Subcutaneous abdominal adipose tissue (tissue), 5 donors: ENCODE measurements around the gene NCKAP5.

Experiments used
- H3K27ac ChIP-seq: one replicate; pipeline ENCODE4 v1.7.0; 2013; ENCODE audit warnings: low read depth, mild to moderate bottlenecking, inconsistent platforms, low read length, moderate library complexity
- H3K27me3 ChIP-seq, 5 donors: one replicate each; pipeline ENCODE4 v1.7.0; 2013; ENCODE audit warnings: low read length in 5 of 5, inconsistent platforms in 1 of 5; ENCODE audit not compliant: control insufficient read depth in 5 of 5, insufficient read depth in 4 of 5
- H3K36me3 ChIP-seq, 5 donors: one replicate each; pipeline ENCODE4 v1.7.0; 2013; ENCODE audit warnings: low read length in 5 of 5; ENCODE audit not compliant: control insufficient read depth in 5 of 5, insufficient read depth in 5 of 5
- H3K4me1 ChIP-seq, 5 donors: one replicate each; pipeline ENCODE4 v1.7.0; 2013; ENCODE audit warnings: low read length in 5 of 5, mild to moderate bottlenecking in 3 of 5, moderate library complexity in 1 of 5; ENCODE audit not compliant: control insufficient read depth in 5 of 5, insufficient read depth in 5 of 5
- H3K4me3 ChIP-seq, 5 donors: one replicate each; pipeline ENCODE4 v1.7.0; 2013; ENCODE audit warnings: low read length in 5 of 5, low read depth in 1 of 5
- H3K9ac ChIP-seq, 5 donors: one replicate each; pipeline ENCODE4 v1.7.0; 2013; ENCODE audit warnings: low read length in 5 of 5, mild to moderate bottlenecking in 4 of 5, moderate library complexity in 3 of 5
- H3K9me3 ChIP-seq, 5 donors: one replicate each; pipeline ENCODE4 v1.7.0; 2013; ENCODE audit warnings: low read length in 5 of 5; ENCODE audit not compliant: control insufficient read depth in 5 of 5
- donor health status: healthy.
- donor health status: healthy.
- donor health status: healthy.
- donor health status: healthy.
- donor health status: healthy.

NCKAP5 gene

DNA sequence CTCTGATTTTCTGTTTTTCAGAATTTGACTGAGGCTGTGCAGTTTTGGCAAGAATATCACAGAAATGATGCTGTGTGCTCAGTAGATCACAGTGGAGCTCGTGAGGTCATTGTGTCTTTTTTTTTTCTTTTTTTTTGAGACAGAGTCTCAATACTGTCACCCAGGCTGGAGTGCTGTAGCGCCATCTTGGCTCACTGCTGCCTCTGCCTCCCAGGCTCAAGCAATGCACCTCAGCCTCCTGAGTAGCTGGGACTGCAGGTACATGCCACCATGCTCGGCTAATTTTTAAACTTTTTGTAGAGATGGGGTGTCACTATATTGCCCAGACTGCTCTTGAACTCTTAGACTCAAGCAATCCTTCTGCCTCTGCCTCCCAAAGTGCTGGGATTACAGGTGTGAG is 203.6 kb downstream of the NCKAP5 start:
- Histone ChIP-seq H3K36me3 (no peaks in the 10 kb centered on the region), H3K9ac (no peak overlapping the region), H3K27ac (no peak overlapping the region), H3K9me3 (no peaks in the 10 kb centered on the region), H3K4me1 (peaks cover 0 to 4% (median 0%) of the 10 kb centered on the region in 5 donors), H3K27me3 (no peaks in the 10 kb centered on the region), H3K4me3 (no peak overlapping the region)

DNA sequence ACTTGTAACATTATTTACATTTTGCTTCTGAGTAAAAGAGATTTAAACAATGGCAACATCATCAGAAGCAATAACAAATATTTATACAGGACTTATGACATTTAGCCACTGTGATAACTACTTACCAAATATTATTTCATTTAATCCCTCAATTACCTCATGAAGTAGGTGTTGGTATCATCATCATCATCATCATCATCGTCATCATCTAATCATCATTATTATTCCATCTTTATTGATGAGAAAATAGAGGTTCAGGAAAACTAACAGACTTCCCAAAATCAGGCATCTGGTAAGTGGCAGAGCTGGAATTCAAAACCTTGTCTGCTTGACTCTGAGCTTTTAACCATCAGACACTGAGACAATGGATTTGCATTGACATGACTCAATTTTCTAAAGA is 204.4 kb downstream of the NCKAP5 start:
- H3K4me1 ChIP-seq: peaks cover 0 to 4% (median 0%) of the 10 kb centered on the region in 5 donors
- H3K36me3 ChIP-seq: no peaks in the 10 kb centered on the region
- H3K27me3 ChIP-seq: no peaks in the 10 kb centered on the region
- H3K9me3 ChIP-seq: no peaks in the 10 kb centered on the region
- H3K4me3 ChIP-seq: no peak overlapping the region
- no peak overlapping the region for H3K9ac ChIP-seq
- H3K27ac ChIP-seq: no peak overlapping the region

DNA sequence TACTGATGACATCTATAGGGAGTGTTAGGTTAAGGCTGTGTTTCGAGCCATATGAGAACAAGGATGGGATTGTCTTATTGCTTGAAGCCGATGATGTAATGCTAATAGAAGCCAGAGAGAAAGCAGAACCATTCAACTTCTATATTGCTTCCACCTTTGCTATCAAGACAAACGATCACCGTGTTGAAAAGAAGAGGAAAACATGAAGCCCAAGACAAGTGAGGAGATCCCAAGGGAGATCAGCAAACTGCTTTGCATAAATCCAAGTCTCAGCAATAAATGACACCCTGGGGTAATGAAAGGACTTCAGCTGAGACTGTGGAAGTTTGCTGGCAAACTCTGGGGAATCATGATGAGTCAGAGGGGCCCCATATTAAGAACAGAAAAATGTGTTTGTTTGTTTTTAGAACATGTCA is 206.2 kb downstream of the NCKAP5 start:
- no peak overlapping the region for H3K4me3 ChIP-seq
- H3K27ac ChIP-seq: no peak overlapping the region
- peaks cover 0 to 4% (median 0%) of the 10 kb centered on the region in 5 donors for H3K4me1 ChIP-seq
- no peak overlapping the region for H3K9ac ChIP-seq
- H3K27me3 ChIP-seq: no peaks in the 10 kb centered on the region
- H3K36me3 ChIP-seq: no peaks in the 10 kb centered on the region
- H3K9me3 ChIP-seq: no peaks in the 10 kb centered on the region

DNA sequence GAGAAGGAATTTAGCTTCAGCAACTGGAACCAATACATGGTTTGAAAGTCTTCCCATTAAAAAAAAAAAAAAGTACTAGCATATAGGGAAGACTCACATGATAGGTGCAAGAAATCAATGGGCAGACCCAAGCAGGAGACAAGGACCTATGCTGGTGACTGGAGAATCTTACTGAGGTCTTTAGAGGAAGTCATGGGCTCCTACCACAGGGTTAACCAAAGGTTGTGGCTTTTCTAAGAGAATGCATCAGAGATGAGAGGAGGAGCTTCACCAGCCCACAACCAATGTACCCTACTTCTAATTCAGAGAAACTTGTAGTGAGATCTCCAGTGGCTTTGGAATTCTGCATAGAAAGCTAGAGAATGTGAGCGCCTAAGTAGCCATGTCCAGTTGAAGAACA is 207.4 kb downstream of the NCKAP5 start:
- no peaks in the 10 kb centered on the region for H3K27me3 ChIP-seq

DNA sequence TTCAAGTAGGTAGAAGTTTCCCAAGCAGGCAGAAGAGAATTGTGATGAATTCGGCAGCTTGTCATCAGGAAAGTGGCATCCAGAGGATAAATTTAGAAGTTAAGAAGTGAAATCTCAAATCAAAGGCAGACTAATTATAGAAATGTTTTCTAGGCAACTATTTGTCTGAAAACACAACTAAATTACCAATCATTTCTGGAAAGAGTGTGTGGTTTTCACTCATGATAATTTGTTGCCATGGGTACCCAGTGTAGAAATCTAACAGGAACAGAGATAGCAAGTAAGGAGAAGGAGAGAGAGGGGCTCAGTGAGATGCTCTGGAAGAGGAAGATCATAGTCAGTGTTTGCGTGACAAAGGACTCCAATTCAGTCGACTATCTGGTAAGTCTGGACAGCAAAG is 208.1 kb downstream of the NCKAP5 start:
- H3K9me3 ChIP-seq: no peaks in the 10 kb centered on the region
- H3K36me3 ChIP-seq: no peaks in the 10 kb centered on the region
- H3K27me3 ChIP-seq: no peaks in the 10 kb centered on the region
- peaks cover 0 to 4% (median 0%) of the 10 kb centered on the region in 5 donors for H3K4me1 ChIP-seq
- no peak overlapping the region for H3K4me3 ChIP-seq
- no peak overlapping the region for H3K27ac ChIP-seq
- H3K9ac ChIP-seq: no peak overlapping the region

More for the DNA sequence above, 207.4 kb downstream of the NCKAP5 start:
- Histone ChIP-seq H3K4me1 (peaks cover 0 to 4% (median 0%) of the 10 kb centered on the region in 5 donors), H3K27ac (no peak overlapping the region), H3K9me3 (no peaks in the 10 kb centered on the region), H3K9ac (no peak overlapping the region), H3K4me3 (no peak overlapping the region), H3K36me3 (no peaks in the 10 kb centered on the region)

DNA sequence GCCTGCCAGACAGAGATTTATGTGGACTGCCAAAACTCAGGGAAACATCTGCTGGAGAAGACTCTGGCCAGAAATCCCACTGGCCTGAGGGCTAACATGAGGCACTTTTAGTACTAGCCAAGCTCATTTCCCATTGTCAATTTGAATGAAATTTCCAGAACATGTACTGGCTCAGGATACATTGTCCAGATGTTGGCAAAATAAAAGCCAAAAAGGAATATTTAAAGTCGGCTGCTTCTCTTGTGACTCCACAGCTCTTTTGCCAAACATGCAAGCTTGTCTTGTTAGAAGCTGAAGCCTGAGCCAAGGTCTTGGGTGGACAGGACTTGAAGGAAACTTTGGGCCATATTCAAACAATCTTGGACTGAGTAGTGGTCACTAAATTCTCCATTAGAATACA is 215.5 kb downstream of the NCKAP5 start:
- H3K9me3 ChIP-seq: peaks cover 0 to 5% (median 0%) of the 10 kb centered on the region in 5 donors
- no peak overlapping the region for H3K9ac ChIP-seq
- H3K4me3 ChIP-seq: no peak overlapping the region
- H3K36me3 ChIP-seq: no peaks in the 10 kb centered on the region
- H3K27ac ChIP-seq: no peak overlapping the region
- no peaks in the 10 kb centered on the region for H3K27me3 ChIP-seq
- no peaks in the 10 kb centered on the region for H3K4me1 ChIP-seq

DNA sequence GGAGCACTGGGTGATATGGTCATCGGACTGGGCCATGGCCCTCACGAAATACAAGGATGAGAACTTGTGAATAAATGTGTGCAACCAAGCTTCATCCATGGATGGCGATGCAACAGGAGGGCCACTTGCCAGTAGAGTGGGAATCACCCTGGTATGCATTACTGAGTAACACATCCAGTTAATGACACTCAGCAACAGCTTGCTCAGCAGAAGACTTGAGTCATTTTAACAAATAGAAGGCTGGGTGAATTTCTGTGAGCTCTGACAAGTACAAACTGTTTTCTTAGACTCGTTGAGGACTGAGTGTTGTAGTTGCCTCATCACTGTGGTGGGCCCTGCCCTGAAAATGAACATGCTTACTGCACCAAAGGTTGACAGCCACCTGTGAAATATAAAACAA is 221.6 kb downstream of the NCKAP5 start:
- peaks cover 0 to 2% (median 0%) of the 10 kb centered on the region in 5 donors for H3K4me1 ChIP-seq
- H3K9me3 ChIP-seq: no peaks in the 10 kb centered on the region
- H3K27me3 ChIP-seq: peaks cover 0 to 3% (median 0%) of the 10 kb centered on the region in 5 donors
- no peak overlapping the region for H3K9ac ChIP-seq
- H3K4me3 ChIP-seq: no peak overlapping the region
- no peaks in the 10 kb centered on the region for H3K36me3 ChIP-seq
- no peak overlapping the region for H3K27ac ChIP-seq

DNA sequence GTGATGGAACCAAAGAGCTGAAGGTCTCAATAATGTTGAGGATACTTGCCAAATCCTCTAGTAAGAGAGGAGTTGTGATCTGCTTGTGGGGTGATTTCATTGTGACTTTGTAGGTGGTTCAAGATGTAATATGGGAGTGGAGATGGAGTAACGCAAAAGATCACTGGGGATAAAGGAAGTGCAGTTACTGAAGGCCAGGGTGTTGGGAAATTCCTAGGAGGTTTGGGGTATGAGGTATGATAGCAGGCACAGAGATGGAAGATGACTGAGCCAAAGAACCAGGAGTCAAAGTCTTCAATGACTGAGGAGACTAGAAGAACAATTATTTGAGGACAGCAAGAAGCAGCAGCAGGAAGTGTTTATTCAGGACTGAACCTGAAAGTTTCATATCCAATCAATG is 222.6 kb downstream of the NCKAP5 start:
- H3K27ac ChIP-seq: no peak overlapping the region
- H3K9ac ChIP-seq: no peak overlapping the region
- H3K9me3 ChIP-seq: no peaks in the 10 kb centered on the region
- H3K4me1 ChIP-seq: peaks cover 0 to 2% (median 0%) of the 10 kb centered on the region in 5 donors
- H3K27me3 ChIP-seq: peaks cover 0 to 3% (median 0%) of the 10 kb centered on the region in 5 donors
- no peak overlapping the region for H3K4me3 ChIP-seq
- no peaks in the 10 kb centered on the region for H3K36me3 ChIP-seq

GRCh38 chr2:133344849-133345248 is 223.4 kb downstream of the NCKAP5 start:
- Histone ChIP-seq H3K27ac (no peak overlapping the region), H3K27me3 (peaks cover 0 to 3% (median 0%) of the 10 kb centered on the region in 5 donors), H3K4me3 (no peak overlapping the region), H3K9me3 (no peaks in the 10 kb centered on the region), H3K36me3 (no peaks in the 10 kb centered on the region), H3K9ac (no peak overlapping the region), H3K4me1 (peaks cover 0 to 2% (median 0%) of the 10 kb centered on the region in 5 donors)

DNA sequence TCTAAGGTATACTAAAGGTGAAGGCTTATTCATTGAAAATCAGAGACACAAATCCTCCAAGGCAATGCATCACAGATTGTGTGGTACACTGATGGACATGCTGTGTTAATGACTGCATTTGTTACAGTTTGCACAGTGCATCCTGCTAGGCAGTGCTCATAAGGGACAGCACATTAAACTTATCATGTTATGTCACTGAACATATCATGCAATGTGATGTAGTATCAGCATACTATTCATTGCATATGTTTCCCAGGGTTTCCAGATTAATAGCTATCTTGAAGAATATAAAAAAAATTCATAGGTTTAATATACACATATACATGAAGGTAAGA is 225.3 kb downstream of the NCKAP5 start:
- Histone ChIP-seq H3K4me1 (peaks cover 0 to 2% (median 0%) of the 10 kb centered on the region in 5 donors), H3K9ac (no peak overlapping the region), H3K27ac (no peak overlapping the region), H3K9me3 (no peaks in the 10 kb centered on the region), H3K27me3 (peaks cover 0 to 3% (median 0%) of the 10 kb centered on the region in 5 donors), H3K4me3 (no peak overlapping the region), H3K36me3 (no peaks in the 10 kb centered on the region)
